Measurements from ENCODE around the gene RORC. TPM values are rescaled to one million over a fixed set of nuclear protein-coding genes. Genes with fewer than 3 reads are reported as not detected.
A peak's percentile ranks its signal among the peaks of the same experiment; 100 is the strongest.

The RORC gene
- total RNA-seq, 1 donor from 2014 or later, result 0.45 TPM

GRCh38 chr1:151851886-151852285, 20.3 kb upstream of the RORC start:
- DNase-seq (ENCODE audit: low spot score), result peak; percentile 52

GRCh38 chr1:151849871-151850270, 18.3 kb upstream of the RORC start:
- no peak for DNase-seq (ENCODE audit: low spot score)
- intact Hi-C loops (cut with DNase I), result no loop called here
- no peak for ATAC-seq

More at GRCh38 chr1:151851886-151852285, 20.3 kb upstream of the RORC start:
- intact Hi-C loops (cut with DNase I), result no loop called here
- ATAC-seq, result no peak

DNA sequence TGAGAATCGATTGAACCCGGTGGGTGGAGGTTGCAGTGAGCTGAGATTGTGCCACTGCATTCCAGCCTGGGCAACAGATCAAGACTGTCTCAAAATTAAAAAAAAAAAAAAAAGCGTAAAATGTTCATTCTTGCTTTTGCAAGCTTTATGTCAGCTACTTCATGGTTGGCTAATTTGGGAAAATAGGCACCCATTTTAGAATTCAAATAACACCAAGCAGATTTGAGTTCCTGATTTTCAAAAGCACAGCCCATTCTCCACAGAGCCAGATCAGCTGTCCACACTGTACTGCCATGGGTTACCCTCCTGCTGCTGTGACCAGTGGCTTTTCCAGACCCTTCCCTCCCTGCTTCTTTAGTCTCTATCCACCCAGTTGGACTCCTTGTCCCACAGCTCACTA, 17.5 kb upstream of the RORC start:
- DNase-seq (ENCODE audit: low spot score) (peak; percentile 31), ATAC-seq (no peak)
- intact Hi-C loops (cut with DNase I), result no loop called here

- DNase-seq (ENCODE audit: low spot score) (peak; percentile 32), ATAC-seq (no peak)
- intact Hi-C loops (cut with DNase I), result no loop called here
Observed at GRCh38 chr1:151847867-151848596, 16.4 kb upstream of the RORC start.

DNA sequence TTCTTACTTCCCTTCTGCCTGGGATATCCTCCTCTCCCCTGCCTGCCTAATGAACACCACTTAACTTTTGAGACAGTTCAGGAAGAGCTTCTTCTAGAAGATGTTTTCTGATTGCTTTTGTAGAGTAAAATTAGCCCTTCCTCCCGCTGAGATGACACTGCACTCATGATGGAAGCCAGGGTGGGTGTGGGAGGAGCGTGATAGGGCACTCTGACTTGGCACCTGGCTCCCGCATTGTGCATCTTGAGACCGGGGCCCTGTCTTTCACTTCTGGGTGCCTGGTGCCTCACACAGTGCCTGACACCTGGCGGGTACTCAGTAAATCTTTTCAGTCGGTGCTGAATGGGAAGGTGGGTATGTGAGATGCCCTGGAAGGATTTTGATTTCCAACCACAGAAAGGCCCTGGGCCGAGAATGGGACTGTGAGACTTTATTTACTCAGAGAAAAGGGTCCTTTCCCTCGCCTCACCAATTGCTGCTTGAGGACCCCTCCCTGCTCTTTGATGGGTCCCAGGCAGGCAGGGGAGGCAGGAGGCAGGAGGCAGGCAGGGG, 15.2 kb upstream of the RORC start:
- intact Hi-C loops (cut with DNase I), result no loop called here
- DNase-seq (ENCODE audit: low spot score) (peak; percentile 41), ATAC-seq (no peak)

DNA sequence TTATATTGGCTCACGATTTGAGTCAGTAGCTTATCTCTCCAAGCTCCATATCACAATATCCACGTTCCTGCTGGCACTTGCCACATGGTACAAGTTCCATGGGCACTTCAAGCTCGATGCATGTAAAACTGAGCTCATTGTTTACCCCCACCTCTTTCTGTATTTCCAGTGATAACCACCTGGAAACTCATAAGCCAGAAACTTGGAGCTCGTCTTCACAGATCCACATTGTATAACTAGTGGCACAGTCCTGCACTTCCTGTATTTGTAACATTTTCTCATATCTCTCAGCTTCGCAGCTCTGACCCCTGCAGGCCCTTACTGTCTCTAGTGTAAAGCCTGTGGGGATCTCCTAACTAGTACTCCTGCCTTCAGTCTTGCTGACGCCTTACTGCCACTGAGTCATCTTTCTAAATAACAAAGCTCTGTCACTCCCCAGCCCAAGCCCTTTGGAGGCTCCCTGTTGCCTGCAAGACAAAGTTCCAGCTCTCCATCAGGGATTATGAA, 14.5 kb upstream of the RORC start:
- ATAC-seq, result no peak
- DNase-seq (ENCODE audit: low spot score), result peak; percentile 19
- intact Hi-C loops (cut with DNase I), result no loop called here

- ATAC-seq, result no peak
- intact Hi-C loops (cut with DNase I), result no loop called here
- DNase-seq (ENCODE audit: low spot score), result no peak
Observed at GRCh38 chr1:151843398-151843797, 11.8 kb upstream of the RORC start.

GRCh38 chr1:151841141-151841540, 9.5 kb upstream of the RORC start:
- ATAC-seq (no peak), DNase-seq (ENCODE audit: low spot score) (no peak)
- intact Hi-C loops (cut with DNase I), result no loop called here

- intact Hi-C loops (cut with DNase I), result no loop called here
- DNase-seq (ENCODE audit: low spot score) (no peak), ATAC-seq (no peak)
Observed at GRCh38 chr1:151840421-151840820, 8.8 kb upstream of the RORC start.

DNA sequence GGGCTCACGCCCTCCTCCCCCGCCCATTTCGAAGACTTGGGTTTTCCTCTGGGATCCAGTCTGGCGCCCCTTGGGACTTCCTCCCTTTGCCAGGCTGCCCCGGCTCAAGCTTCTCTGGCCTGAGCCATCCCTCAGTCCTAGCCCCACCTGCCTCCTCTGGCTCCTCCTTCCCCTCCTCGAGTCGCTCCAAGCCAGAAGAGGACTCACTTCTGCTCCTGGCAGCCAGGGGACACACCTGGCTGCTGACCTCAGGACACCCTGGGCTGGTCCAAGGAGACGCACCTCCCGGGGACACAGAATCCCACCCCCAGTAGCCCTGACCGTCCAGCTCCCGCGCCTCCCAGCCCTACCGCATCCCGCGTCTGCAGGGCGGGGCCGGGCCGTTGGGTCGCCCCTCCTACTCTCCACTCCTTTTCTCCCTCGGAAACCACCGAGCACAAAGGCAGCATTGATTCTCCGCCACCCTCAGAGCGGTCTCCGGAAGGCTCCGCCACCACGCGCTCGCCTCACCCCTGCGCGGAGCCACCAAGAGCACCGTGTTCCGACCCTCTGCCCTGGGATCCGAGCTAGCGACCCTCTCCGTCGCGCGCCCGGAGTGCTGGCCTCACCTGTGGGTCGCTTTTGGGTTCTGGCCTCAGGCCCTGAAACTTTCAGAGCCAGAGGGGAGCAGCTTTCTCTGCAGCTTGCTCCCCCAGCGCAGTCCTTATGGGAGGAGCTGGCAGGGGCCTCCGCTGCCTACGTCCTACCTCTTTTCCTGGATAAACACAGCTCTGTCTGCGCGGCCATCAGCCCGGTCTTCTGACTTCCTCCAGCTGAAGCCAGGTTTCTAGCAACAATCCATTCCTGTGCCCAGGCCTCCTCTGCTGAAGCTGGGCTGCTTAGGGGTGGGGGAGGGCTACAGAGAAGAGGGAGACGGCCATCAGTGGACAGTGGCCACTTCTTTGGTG, 8.1 kb upstream of the RORC start, which contains the start of gene C2CD4D:
Gene C2CD4D (minus strand): TSS at position 364 of the 947 bp plus-strand sequence. CDS start 831 bp downstream, outside the sequence.
- peak; percentile 77 for DNase-seq (ENCODE audit: low spot score)
- ATAC-seq, result peak; percentile 89
- intact Hi-C loops (cut with DNase I), result no loop called here

- intact Hi-C loops (cut with DNase I), result no loop called here
- no peak for DNase-seq (ENCODE audit: low spot score)
- peak; percentile 6 for ATAC-seq
Observed at GRCh38 chr1:151839082-151839412, 7.4 kb upstream of the RORC start.

- ATAC-seq (peak; percentile 3), DNase-seq (ENCODE audit: low spot score) (no peak)
- intact Hi-C loops (cut with DNase I), result no loop called here
Observed at GRCh38 chr1:151838222-151839081, 6.8 kb upstream of the RORC start.

DNA sequence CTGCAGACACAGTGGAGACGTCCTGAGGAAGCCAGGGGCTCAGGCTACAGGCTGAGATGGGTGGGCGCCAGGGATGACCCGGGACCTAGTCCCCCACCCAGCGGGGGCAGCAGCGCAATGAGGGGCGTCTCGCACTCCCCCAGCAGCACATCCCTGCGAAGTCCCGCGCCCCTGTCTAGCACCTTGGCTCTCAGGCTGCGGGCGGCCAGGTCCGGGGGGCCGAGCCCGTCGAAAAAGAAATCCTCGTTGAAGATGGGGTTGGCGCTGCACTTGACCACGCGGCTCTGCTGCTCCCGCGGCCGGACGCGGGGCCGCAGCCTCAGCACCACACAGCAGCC, 6.3 kb upstream of the RORC start:
- DNase-seq (ENCODE audit: low spot score), result no peak
- intact Hi-C loops (cut with DNase I), result no loop called here
- ATAC-seq, result no peak

DNA sequence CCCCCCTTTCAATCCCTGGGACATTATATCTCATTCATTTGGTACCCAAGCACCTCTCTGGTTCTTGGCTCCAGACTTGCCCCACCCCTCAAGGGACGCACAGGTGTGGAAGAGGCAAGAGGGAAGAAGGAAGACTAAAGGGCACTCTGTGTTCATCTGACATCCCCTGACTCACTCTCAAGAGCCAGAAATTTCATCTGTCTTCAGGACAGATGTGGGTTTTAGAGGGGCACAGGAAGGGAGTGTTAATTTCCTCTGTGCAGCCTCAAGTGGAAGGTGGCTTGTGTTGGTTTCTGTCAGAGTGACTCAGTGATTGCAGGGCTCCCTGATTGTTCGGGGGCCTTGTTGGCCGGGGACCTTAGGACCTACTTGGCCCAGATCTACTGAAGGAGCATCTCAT, 5.6 kb upstream of the RORC start:
- intact Hi-C loops (cut with DNase I), result no loop called here
- ATAC-seq (no peak), DNase-seq (ENCODE audit: low spot score) (no peak)

DNA sequence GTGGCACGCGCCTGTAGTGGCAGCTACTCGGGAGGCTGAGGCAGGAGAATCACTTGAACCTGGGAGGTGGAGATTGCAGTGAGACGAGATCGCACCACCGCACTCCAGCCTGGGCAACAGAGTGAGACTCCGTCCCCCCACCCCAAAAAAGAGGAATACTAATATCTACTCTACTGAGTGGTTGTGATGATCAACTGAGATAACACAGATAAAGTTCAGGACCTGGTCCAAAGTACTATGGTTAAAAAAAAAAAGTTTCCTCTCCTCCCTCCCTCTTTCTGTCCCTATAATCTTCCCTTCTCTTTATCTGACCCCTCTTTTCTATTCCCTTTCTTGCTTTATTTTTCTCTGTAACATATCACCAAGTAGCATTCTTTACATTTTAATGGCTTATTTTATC, 4.0 kb upstream of the RORC start:
- intact Hi-C loops (cut with DNase I), result no loop called here
- ATAC-seq, result no peak
- DNase-seq (ENCODE audit: low spot score), result no peak

DNA sequence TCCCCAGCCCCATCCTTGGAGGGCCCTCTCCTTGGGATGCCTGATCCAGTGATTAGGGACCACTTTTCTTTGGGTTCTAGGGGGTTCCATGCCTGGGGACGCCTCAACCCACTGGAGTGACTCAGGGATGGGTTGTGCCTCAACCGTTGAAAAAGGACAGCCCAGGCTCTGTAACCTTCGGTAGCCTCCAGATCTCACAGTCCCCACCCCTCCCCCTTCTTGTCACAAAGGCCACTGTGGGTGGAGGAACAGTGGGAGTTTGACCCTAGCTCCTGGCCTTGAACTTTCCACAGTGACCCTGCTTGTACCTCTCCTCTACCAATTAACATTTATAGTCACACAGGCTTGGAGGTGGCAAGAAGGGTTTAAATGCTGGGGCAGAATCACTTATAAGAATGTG, 2.6 kb upstream of the RORC start:
- DNase-seq (ENCODE audit: low spot score), result no peak
- intact Hi-C loops (cut with DNase I), result no loop called here
- no peak for ATAC-seq

DNA sequence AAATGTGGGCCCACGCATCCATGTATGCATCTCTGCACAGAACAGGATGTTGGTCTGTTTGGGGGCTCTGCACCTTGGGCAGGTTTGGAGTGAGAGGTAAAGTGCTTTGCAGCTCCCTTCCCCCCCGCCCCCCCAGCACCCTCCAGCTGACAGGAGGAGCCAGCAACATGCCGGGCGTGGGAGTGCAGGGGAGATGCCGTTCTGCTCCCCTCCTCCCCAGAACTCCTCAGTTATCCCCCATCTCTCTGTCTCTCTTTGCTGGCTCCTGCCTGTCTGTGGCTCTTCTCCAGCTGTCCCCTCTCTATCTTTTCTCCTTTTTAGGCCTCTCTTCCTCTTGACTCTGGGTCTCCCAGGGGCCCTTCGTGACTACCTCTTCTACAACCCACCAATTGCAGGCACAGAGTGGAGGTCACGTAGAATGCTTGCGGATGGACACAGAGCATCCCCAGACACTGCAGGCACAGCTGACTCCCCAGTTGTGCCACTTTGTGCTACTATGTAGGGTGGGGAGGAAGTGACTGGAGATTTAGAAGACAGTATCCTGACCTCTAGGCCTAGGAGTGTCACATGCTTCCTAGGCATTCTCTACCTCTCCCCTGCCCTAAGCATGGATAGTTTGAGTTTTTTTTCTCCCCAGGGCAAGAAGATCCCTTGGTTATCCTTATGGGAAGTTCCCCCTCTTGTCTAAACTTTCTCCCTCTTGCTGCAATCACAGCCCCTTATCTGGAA, 1.7 kb upstream of the RORC start:
- intact Hi-C loops (cut with DNase I), result no loop called here
- no peak for ATAC-seq
- no peak for DNase-seq (ENCODE audit: low spot score)

GRCh38 chr1:151832318-151832980, 847 bp upstream of the RORC start:
- intact Hi-C loops (cut with DNase I), result no loop called here
- ATAC-seq (peak; percentile 27), DNase-seq (ENCODE audit: low spot score) (no peak)

All from sciatic nerve (tissue), 2 donors.